ENCODE data around the gene NEURL1. TPM values are rescaled to one million over a fixed set of nuclear protein-coding genes. Genes with fewer than 3 reads are reported as not detected.

The NEURL1 gene, protein sequence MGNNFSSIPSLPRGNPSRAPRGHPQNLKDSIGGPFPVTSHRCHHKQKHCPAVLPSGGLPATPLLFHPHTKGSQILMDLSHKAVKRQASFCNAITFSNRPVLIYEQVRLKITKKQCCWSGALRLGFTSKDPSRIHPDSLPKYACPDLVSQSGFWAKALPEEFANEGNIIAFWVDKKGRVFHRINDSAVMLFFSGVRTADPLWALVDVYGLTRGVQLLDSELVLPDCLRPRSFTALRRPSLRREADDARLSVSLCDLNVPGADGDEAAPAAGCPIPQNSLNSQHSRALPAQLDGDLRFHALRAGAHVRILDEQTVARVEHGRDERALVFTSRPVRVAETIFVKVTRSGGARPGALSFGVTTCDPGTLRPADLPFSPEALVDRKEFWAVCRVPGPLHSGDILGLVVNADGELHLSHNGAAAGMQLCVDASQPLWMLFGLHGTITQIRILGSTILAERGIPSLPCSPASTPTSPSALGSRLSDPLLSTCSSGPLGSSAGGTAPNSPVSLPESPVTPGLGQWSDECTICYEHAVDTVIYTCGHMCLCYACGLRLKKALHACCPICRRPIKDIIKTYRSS
- total RNA-seq (2022; extraction: Qiagen RNA extraction; ENCODE audit: low read depth) = 0.19 to 0.69 TPM (median 0.38 TPM) in 5 replicates

DNA sequence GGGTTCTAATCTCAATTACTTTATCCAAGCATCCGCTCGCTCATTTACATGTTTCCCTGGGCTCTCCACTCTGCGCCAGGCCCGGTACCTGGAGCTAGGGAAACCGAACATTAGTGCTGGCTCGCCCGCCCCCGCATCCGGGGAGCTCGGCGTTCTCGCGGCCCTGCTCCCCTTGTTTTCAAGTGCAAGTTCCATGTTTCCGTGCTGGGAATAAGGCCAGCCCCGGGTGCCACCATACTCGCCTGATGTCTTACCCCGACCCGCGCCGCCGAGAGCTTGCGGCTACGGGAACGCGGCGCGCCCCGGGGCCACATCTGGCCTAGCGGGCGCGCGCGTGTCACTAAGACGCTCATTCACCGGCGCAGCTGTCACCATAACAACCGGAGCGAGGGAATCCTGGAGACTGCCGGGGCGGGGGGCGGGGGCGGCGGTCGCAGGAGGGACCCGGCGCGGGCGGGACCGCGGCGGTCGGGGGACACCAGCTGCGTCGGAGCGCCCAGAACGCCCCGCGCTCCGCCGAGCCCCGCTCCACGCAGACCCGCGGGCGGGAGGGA lies at the start of gene NEURL1:
Gene NEURL1, plus strand, starts transcription at position 344 of the 554 bp plus-strand sequence. CDS start 683 bp downstream, outside the sequence.

DNA sequence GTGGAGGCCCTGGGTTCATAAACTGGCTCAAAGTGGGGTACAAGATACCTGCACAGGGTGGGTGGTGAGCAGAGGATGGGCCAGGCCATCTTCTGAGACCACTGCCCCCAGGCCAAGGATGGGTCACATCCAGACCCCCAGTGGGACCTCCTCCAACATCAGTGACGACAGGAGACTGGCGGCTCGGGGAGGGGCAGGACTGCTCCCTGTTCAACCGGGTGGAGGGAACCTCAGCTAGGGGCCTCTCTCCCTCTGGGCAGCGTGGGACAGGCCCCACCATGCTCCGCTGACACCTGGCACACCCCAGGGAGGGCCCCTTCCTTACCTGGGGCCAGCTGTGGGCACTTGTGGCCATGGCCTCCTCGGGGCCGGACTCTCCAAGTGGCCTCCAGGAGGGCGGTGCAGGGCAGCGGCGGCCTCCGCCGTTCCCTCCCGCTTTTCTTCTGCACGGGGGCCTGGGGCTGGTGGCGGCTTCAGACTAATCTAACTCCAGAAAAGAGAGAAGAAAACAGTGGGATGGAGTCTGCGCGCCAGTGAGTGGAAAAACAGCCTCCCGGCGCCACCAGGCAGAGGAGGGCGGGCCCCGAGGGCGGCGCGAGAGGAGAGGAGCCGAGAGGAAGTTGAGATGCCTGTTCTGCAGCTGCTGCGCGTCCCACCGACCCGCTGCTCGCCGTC lies 41.5 kb upstream of the NEURL1 start, which contains the start of gene CALHM2:
Gene CALHM2, minus strand, starts transcription at position 540 of the 675 bp plus-strand sequence. CDS start 2,429 bp downstream, outside the sequence.

GRCh38 chr10:103458720-103459119 lies 34.8 kb upstream of the NEURL1 start, which contains the start of gene CALHM1:
CALHM1 (minus strand) TSS chr10:103458900; CDS start chr10:103458751, 149 bp downstream.

GRCh38 chr10:103479135-103479534 lies 14.4 kb upstream of the NEURL1 start, which contains the start of gene CALHM3:
CALHM3 (minus strand) TSS chr10:103479240; CDS start chr10:103479032, 208 bp downstream.

Other genes with a start within 250 kb of the NEURL1 start
- 0.07 to 0.09 TPM in 2 of 5 replicates, not detected in the others for gene RPEL1, start 247.8 kb upstream of the NEURL1 start, total RNA-seq (2022; extraction: Qiagen RNA extraction; ENCODE audit: low read depth)
- 20.9 to 29.2 TPM (median 23.3 TPM) in 5 replicates for gene INA, start 216.6 kb upstream of the NEURL1 start, total RNA-seq (2022; extraction: Qiagen RNA extraction; ENCODE audit: low read depth)
- 9.0 to 12.7 TPM (median 12.3 TPM) in 5 replicates for gene PCGF6, start 142.6 kb upstream of the NEURL1 start, total RNA-seq (2022; extraction: Qiagen RNA extraction; ENCODE audit: low read depth)
- gene TAF5, start 125.7 kb upstream of the NEURL1 start, total RNA-seq (2022; extraction: Qiagen RNA extraction; ENCODE audit: low read depth) = 2.4 to 3.6 TPM (median 3.2 TPM) in 5 replicates
- gene ATP5MK, start 97.2 kb upstream of the NEURL1 start, total RNA-seq (2022; extraction: Qiagen RNA extraction; ENCODE audit: low read depth) = 505 to 614 TPM (median 526 TPM) in 5 replicates
- 34.0 to 41.2 TPM (median 40.6 TPM) in 5 replicates for gene PDCD11, start 97.1 kb upstream of the NEURL1 start, total RNA-seq (2022; extraction: Qiagen RNA extraction; ENCODE audit: low read depth)
- gene CALHM2, start 41.3 kb upstream of the NEURL1 start, total RNA-seq (2022; extraction: Qiagen RNA extraction; ENCODE audit: low read depth) = 4.2 to 6.0 TPM (median 5.7 TPM) in 5 replicates
- not detected in 5 replicates for gene CALHM1, start 34.8 kb upstream of the NEURL1 start, total RNA-seq (2022; extraction: Qiagen RNA extraction; ENCODE audit: low read depth)
- gene CALHM3, start 14.5 kb upstream of the NEURL1 start, total RNA-seq (2022; extraction: Qiagen RNA extraction; ENCODE audit: low read depth) = 0.10 to 0.35 TPM (median 0.22 TPM) in 4 of 5 replicates, not detected in the other